Measurements from ENCODE around the gene PLEKHA7.

DNA sequence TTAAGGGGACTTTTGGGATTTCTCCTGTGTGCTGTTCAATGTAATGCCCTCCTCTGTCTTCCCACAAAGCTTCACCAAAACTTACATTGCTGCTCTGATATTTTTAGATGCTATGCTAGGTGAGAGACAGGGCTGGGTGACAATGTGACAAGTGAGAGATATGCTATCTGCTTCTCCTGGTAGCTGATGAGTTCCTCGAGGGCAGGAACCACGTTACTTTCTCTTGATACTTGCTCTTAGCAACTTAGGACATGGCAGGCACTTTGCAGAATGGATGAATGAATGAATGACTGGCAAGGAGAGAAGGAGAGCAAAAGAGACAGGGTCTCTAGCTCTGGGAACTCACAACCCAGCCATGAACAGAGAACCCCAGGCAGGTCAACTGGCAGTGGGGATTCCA is 160.4 kb downstream of the PLEKHA7 start:
- no peak for TF ChIP-seq POLR2A (IDR thresholded peaks at IDR 0.05; ENCODE audit: borderline replicate concordance, extremely low read depth, insufficient read depth, insufficient read length)
- TF ChIP-seq CEBPB (IDR thresholded peaks at IDR 0.05; ENCODE audit: low read depth), result no peak
- TF ChIP-seq, protein P1, sequence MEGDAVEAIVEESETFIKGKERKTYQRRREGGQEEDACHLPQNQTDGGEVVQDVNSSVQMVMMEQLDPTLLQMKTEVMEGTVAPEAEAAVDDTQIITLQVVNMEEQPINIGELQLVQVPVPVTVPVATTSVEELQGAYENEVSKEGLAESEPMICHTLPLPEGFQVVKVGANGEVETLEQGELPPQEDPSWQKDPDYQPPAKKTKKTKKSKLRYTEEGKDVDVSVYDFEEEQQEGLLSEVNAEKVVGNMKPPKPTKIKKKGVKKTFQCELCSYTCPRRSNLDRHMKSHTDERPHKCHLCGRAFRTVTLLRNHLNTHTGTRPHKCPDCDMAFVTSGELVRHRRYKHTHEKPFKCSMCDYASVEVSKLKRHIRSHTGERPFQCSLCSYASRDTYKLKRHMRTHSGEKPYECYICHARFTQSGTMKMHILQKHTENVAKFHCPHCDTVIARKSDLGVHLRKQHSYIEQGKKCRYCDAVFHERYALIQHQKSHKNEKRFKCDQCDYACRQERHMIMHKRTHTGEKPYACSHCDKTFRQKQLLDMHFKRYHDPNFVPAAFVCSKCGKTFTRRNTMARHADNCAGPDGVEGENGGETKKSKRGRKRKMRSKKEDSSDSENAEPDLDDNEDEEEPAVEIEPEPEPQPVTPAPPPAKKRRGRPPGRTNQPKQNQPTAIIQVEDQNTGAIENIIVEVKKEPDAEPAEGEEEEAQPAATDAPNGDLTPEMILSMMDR (IDR thresholded peaks at IDR 0.05 in 2 of 3, conservative IDR thresholded peaks at IDR 0.05 in 1 of 3; ENCODE audit: borderline replicate concordance in 1 of 3, insufficient read depth in 1 of 3, low read depth in 2 of 3, low read length in 2 of 3), result no peak
- TF ChIP-seq EZH2phosphoT487 (IDR thresholded peaks at IDR 0.05; ENCODE audit: borderline replicate concordance), result no peak
- TF ChIP-seq, protein P2, sequence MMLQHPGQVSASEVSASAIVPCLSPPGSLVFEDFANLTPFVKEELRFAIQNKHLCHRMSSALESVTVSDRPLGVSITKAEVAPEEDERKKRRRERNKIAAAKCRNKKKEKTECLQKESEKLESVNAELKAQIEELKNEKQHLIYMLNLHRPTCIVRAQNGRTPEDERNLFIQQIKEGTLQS (IDR thresholded peaks at IDR 0.05), result no peak
